B cell (primary cell): ENCODE measurements around the gene CCDC88C.

Experiments
- EZH2 ChIP-seq: IDR thresholded peaks from 2 replicates; pipeline ENCODE4 v1.6.1; 2012; ENCODE audit warnings: borderline replicate concordance, low read depth, mild to moderate bottlenecking, moderate library complexity, low read length; ENCODE audit not compliant: insufficient read depth, poor library complexity, severe bottlenecking
- TF ChIP-seq, protein P1 (sequence below): fragments of 200-600 bp; IDR thresholded peaks from one replicate; pipeline ENCODE4 v1.8.0; 2022; ENCODE audit warnings: antibody characterized with exemption, mild to moderate bottlenecking

DNA sequence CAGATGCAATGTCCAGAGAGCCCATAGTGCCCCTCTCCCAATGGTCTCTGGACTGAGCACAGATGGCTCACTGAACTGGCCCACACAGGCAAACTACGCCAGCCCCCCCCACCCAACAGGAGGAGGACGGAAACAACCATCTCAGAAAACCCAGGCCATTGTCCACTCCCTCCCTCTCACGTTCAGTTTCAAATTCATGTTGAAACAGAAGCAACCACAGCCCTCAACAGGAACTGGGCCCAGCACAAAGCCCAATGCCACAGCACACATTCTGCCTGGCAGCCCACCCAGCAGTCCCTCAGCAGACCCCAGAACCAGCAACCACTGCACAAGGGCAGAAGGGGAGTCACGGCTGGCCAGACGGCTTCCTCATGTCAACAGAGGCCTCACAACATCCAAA, 10.6 kb downstream of the CCDC88C start:
- TF ChIP-seq, protein P1, sequence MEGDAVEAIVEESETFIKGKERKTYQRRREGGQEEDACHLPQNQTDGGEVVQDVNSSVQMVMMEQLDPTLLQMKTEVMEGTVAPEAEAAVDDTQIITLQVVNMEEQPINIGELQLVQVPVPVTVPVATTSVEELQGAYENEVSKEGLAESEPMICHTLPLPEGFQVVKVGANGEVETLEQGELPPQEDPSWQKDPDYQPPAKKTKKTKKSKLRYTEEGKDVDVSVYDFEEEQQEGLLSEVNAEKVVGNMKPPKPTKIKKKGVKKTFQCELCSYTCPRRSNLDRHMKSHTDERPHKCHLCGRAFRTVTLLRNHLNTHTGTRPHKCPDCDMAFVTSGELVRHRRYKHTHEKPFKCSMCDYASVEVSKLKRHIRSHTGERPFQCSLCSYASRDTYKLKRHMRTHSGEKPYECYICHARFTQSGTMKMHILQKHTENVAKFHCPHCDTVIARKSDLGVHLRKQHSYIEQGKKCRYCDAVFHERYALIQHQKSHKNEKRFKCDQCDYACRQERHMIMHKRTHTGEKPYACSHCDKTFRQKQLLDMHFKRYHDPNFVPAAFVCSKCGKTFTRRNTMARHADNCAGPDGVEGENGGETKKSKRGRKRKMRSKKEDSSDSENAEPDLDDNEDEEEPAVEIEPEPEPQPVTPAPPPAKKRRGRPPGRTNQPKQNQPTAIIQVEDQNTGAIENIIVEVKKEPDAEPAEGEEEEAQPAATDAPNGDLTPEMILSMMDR: no peak
- TF ChIP-seq EZH2: no peak
